DMS53 treated with DMSO at 0.1 percent for 48 hours (cell line): ENCODE measurements around the gene MSRB2.
"Not testable (repeated sequence)": the region's sequence is repeated elsewhere in the genome, so short reads cannot be mapped to it uniquely, and the experiment has no call there.

Experiments used
- DNase-seq: peaks from one replicate; lab custom pipeline; 2025; ENCODE audit not compliant: unreplicated experiment; lab: John Stamatoyannopoulos, UW

The MSRB2 gene

DNA sequence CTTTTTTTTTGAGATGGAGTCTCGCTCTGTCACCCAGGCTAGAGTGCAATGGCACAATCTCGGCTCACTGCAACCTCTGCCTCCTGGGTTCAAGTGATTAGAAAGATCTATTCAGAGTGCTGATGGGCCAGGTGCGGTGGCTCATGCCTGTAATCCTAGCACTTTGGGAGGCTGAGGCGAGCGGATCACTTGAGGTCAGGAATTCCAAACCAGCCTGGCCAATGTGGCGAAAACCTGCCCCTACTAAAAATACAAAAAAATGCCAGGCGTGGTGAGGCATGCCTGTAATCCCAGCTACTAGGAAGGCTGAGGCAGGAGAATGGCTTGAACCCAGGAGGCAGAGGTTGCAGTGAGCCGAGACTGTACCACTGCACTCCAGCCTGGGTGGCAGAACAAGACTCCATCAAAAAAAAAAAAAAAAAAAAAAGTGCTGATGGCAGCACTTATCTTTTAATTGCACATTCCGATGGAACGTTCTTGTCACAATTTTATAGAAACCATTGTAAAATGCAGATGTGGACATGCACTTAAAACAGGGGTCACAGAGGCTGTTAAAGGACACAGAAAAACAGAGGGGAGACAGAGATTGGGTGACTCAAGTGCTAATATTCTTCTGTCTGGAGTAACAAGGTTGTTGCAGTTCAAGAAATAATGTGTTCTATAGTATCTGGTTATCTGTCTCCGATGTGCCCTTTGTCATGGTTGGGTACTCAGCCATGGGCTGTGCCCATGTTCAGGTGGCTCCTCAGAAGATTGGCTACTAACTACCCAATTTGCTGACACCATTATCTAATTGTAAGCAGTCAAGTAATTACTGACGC is 25.1 kb upstream of the MSRB2 start:
- not testable (repeated sequence) for DNase-seq

- DNase-seq, result no peak
These were observed 24.5 kb upstream of the MSRB2 start for GRCh38 chr10:23070913-23071218.

- not testable (repeated sequence) for DNase-seq
These were observed 22.8 kb upstream of the MSRB2 start for GRCh38 chr10:23072593-23072992.

DNA sequence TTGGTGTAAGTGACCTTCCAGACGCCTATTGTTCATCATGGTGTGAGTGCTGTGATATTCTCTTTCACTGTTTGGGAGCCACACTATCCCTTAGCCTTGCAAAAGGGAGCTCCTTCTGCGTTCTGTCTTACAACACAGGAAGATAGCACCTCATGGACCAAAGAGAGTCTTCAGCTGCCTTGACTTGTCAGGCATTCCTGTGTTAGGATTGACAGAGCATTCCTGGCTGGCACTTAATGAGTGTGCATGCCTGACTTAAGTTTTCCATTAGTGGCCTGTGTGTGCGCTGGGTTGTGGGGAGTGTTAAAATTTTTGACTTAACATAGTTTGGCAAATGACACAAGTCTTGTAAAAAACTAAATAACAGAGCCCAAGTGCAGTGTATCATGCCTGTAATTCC is 21.9 kb upstream of the MSRB2 start:
- DNase-seq, result no peak

GRCh38 chr10:23075672-23076071 is 19.7 kb upstream of the MSRB2 start:
- DNase-seq, result no peak

- DNase-seq, result no peak
These were observed 17.3 kb upstream of the MSRB2 start for GRCh38 chr10:23078114-23078513.

DNA sequence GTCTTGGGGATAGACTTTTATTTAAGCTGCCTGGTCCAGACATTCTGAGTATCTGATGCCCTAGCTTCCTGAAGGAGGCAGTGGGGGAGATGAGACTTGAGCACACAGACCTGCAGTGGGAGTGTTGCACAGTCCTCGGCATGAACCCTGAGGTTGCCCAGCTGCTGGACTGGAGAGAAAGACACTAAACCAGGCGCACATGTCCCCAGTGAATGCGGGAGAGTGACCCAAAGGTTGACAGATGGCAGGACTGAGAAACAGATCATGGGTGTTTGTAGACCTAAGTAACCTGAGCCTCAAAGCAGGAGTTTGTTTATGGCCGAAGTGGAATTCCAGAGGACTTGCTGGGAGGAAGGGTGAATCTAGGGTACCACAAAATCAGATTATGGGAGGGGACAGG is 15.7 kb upstream of the MSRB2 start:
- peak; percentile 51 for DNase-seq

GRCh38 chr10:23080262-23080661 is 15.1 kb upstream of the MSRB2 start:
- DNase-seq, result no peak

- no peak for DNase-seq
These were observed 14.1 kb upstream of the MSRB2 start for GRCh38 chr10:23081221-23081750.

DNA sequence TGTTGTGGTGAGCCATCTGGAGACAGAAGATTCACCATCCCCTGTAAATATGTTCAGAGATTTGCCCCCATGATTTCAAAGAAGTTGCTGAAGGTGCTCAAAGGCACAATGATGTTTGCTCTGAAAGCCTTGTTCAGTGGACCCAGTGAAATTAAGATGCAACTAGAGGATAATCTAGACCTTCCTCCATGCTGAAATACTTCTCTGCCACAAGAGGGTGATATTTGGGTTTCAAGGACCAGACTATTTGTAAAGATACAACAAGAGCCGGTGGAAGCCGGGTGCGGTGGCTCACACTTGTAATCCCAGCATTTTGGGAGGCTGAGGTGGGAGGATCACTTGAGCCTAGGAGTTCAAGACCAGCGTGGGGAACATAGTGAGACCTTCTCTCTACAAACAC is 13.5 kb upstream of the MSRB2 start:
- DNase-seq, result no peak

- peak; percentile 14 for DNase-seq
These were observed 6.8 kb upstream of the MSRB2 start for GRCh38 chr10:23088609-23089008.

DNA sequence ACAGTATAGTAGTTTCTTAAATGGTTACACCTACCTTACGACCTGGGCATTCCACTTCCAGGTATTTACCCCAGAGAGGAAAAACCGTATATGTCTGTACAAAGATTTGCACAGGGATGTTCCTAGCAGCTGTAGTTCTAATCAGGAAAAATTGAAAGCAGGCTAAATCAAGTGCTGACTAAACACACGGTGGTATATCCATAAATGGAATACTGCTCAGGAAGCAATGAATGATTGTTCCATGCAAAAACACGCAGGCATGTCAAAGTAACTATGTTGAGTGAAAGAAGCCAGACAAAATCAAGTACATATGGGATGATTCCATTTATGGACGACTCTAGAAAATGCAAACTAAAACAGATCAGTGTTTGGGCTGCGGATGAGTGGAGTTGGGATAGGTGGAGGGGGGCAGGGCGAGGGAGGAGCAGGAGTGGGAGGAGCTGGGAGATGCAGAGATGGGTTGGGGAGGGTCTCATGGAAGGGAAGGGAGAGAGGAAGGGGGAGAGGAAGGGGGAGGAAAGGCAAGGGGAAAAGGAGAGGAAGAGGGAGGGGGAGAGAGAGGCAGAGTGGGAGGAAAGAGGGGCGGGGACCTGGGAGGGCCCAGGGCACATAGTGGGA is 484 bp upstream of the MSRB2 start:
- peak; percentile 56 for DNase-seq

DNA sequence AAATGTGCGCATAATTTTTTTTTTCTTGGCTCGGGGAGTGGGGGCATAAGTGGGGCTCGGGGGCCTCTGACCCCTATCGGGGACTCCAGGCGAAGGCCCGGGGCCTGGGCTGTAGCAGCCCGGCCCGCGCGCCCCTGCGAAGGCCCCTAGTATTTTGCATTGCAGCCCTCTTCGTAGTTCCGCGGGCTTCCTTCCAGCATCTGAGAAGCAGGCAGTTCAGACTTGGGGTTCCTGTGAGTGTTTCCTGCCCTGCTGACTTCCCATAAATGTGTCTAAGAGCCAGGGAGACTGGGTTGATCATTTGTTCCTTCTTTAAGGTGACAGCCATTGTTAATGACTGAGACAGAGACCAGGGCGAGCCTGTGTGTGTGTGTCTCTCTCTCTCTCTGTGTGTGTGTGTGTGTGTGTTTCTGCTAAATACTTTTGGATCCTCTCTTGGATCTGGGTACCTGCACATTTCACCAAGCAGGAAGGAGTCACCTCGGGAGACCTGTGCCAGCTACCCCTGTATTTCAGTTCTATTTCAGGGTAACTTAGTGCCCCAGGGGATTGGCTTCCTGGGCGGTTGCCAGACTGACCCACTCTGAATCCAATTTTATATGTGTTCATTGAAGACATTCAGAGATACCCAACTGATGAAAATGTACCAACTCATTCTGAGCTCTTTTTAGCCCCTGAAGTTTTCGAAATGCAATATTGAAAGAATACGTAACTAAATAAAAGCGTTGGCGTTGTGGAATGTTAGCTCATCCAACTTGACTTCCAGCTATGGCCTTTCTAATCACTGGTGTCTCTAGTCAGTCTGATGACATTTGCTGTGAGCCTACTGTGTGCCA is 805 bp downstream of the MSRB2 start:
- peak; percentile 35 for DNase-seq

DNA sequence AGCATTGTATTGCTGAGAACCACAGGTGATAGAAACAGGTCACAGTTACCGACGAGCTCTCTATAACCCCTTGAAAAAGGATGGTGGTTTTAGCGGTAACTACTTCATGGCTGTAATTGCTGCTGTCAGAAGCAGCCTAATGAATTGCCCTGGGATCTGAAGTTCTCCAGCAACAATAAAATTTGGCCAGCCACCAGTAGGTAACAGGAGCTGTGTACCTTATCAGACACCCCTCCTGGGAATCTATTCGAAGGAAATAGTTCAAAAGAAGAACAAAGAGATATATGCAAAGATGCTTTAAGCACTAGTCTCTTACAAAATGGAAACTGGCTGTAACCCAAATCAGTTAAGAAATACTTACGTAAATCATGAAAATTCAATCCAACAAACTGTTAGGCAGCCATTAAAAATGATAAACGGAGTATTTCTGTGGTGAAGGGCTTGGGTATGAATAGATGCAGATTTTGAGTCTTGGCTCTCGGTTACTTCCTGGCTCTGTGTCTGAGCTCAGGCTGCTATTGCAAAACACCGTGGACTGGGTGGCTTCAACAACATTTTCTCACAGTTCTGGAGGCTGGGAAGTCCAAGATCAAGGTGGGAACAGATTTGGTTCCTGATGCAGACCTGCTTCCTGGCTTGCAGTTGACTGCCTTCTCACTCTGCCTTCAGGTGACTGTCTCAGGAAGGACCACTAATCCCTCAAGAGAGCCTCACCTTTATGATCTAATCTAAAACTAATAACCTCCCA is 1.6 kb downstream of the MSRB2 start:
- DNase-seq, result no peak

DNA sequence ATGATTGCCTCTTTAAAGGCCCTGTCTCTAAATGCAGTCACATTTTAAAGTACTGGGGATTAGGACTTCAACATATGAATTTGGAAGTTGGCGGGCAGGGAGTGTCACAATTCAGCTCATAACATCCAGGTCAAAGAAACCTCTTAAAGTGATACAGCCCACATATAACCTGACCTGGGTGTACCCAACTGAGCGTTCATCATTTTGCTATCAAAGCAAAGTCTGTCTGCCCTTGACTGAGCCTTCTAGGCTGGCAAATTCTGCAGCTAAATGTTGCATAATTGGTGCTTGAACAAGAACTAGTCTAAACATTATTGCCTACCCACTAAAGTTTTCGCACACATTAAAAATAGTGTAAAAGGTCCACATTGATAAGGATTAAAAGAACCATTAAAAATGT is 3.7 kb downstream of the MSRB2 start:
- DNase-seq, result no peak

DNA sequence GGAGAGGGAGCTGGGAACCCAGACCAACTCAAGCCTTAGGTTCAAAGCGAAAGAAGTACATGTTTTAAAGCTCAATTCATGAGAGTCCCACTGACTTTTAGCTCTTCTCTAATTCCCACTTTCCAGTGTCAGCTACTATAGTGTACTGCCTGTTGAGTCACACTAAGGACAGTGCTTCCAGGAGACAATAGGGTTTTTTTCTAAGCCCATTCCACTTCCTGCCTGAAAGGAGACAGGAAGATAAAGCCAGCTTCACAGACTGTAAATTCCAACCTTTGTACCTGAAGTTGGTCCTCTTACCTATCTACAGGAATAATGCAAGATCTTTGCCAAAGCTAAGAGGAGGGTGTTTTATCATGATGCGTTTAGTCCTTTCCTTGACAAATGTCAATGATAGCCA is 4.4 kb downstream of the MSRB2 start:
- peak; percentile 80 for DNase-seq

GRCh38 chr10:23100331-23101030 is 5.1 kb downstream of the MSRB2 start:
- no peak for DNase-seq

GRCh38 chr10:23106331-23107072 is 11.1 kb downstream of the MSRB2 start:
- DNase-seq, result peak; percentile 99

DNA sequence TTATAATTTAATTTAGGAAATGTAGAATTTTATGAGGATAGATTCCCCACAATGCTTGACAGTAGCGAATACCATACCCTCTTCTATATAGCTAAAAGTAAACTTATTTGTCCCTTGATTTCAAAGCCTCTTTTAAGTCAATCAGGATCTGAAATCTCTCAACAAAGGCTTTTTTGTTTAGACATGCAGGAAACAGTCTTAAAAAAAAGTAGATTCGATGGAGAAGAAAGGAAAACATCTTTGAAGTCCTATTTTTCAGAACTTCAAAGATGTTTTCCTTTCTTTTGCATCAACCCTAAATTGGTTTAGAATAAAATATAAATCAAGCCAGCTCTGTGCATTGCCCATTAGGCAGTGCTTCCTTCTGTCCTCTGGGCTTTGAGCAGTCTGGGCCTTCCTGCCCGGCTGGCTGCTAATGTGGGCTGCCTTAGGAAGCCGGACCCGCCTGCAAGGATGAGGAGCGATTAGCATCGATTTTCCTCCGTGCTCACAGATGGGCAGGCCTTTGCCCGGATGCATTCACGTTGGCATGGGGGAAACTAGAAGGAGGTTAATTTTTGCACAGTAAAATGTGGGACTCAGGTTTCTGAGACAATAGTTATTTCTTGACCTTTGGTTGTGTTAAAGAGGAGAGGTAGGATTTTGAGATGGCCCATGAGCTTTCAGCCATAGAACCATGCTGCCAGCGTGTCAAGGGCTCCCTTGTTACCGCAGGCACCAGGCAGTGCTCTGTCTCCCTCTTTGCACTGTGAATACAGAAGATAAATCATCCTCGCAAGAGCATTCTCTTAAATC is 15.5 kb downstream of the MSRB2 start:
- no peak for DNase-seq
